ENCODE measurements around the gene PCSK2.

PCSK2 gene

DNA sequence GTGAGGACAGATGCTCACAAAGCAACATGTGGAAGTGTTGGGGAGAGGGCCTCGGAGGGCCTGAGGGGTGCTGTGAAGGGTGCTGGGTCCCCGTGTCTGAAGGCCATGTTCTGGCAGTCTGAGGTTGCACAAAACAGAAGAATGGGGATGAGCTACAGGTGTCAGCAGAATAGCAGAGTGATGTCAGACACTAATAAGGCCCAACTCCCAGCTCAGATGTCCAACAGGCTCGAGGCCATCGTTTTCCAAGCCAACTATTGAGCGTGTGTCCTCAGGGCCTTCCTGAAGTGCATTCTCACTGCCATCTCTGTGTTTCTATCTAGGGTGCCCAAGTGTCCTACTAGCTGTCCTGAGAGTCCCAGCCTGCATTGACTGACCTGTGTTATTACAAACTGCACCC is 296.5 kb downstream of the PCSK2 start:
- DNase-seq (ENCODE audit: extremely low read depth, insufficient read length), result no peak
- H3K27me3 ChIP-seq (replicated peaks; ENCODE audit: control insufficient read depth, insufficient read depth, low read length), result peaks cover 1% of the 10 kb centered on the region; the same call in 1 of the 2 replicates
- no peaks in the 10 kb centered on the region for H3K36me3 ChIP-seq (ENCODE audit: control insufficient read depth, insufficient read depth, low read length)
- TF ChIP-seq, protein P1, sequence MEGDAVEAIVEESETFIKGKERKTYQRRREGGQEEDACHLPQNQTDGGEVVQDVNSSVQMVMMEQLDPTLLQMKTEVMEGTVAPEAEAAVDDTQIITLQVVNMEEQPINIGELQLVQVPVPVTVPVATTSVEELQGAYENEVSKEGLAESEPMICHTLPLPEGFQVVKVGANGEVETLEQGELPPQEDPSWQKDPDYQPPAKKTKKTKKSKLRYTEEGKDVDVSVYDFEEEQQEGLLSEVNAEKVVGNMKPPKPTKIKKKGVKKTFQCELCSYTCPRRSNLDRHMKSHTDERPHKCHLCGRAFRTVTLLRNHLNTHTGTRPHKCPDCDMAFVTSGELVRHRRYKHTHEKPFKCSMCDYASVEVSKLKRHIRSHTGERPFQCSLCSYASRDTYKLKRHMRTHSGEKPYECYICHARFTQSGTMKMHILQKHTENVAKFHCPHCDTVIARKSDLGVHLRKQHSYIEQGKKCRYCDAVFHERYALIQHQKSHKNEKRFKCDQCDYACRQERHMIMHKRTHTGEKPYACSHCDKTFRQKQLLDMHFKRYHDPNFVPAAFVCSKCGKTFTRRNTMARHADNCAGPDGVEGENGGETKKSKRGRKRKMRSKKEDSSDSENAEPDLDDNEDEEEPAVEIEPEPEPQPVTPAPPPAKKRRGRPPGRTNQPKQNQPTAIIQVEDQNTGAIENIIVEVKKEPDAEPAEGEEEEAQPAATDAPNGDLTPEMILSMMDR (IDR thresholded peaks at IDR 0.05; ENCODE audit: insufficient read depth, low read length, poor library complexity, severe bottlenecking), result no peak
- H3K4me3 ChIP-seq (replicated peaks; ENCODE audit: low read depth, low read length), result no peak overlapping the region

DNA sequence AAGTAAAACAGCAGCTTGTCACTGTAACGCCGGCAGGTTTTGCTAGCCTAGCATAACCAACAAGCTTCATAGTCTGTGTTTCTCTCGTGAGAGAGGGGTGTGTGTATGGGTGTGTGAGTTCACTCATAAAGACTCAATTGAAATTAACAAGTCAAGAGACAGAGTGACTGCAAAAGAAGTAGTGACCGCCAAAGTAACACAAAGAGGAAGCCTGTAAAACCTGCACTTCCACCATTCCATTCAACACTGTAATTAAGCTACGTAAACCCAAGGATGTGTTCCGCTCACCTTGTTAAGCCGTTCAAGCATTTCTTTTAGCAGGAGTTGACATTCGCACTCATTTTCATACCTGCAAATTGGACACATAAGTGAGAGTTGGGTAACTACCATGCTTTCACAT is 297.7 kb downstream of the PCSK2 start:
- DNase-seq (ENCODE audit: extremely low read depth, insufficient read length), result no peak
- TF ChIP-seq, protein P1 (IDR thresholded peaks at IDR 0.05; ENCODE audit: insufficient read depth, low read length, poor library complexity, severe bottlenecking), result no peak
- peaks cover 1% of the 10 kb centered on the region; the same call in 1 of the 2 replicates for H3K27me3 ChIP-seq (replicated peaks; ENCODE audit: control insufficient read depth, insufficient read depth, low read length)
- H3K36me3 ChIP-seq (ENCODE audit: control insufficient read depth, insufficient read depth, low read length), result no peaks in the 10 kb centered on the region
- no peak overlapping the region for H3K4me3 ChIP-seq (replicated peaks; ENCODE audit: low read depth, low read length)

DNA sequence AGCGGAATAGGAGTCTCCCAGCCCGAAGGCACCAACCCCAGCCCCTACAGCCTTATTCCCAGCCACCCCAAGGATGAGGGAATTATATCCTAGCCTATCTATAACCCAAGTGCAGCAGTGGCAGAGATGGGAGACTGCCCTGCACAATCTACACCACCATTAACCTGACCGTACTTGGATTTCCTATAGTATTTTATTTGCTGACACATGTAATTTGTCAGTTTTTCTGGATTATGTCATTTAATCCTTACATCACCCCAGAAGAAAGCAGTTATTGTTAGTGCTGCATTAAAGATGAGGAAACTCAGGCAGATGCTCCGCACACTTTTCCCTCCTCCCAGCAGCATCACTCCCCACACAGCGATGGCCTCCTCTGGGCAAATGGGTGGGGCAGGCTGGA is 298.3 kb downstream of the PCSK2 start:
- Histone ChIP-seq H3K27me3 (replicated peaks; ENCODE audit: control insufficient read depth, insufficient read depth, low read length) (peaks cover 1% of the 10 kb centered on the region; the same call in 1 of the 2 replicates), H3K4me3 (replicated peaks; ENCODE audit: low read depth, low read length) (no peak overlapping the region), H3K36me3 (ENCODE audit: control insufficient read depth, insufficient read depth, low read length) (no peaks in the 10 kb centered on the region)
- TF ChIP-seq, protein P1 (IDR thresholded peaks at IDR 0.05; ENCODE audit: insufficient read depth, low read length, poor library complexity, severe bottlenecking), result no peak
- no peak for DNase-seq (ENCODE audit: extremely low read depth, insufficient read length)

DNA sequence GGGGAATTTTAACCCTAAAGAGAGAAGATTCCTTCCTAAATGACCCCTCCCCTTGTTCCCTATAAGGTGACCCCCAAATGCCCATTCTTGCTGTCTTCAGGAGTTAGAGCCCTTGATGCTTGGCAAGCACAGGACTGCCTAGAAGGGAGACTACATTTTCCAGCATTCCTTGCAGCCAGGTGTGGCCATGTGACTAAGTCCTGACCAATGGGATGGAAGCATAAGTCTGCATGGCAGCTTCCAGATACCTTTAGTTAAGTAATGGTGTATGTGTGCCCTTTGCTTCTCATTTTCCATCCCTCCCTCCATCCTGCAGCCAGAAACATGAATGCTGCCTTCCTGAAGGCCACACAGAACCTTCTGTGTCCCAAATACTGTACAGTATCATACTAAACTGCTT is 298.8 kb downstream of the PCSK2 start:
- no peak for DNase-seq (ENCODE audit: extremely low read depth, insufficient read length)

DNA sequence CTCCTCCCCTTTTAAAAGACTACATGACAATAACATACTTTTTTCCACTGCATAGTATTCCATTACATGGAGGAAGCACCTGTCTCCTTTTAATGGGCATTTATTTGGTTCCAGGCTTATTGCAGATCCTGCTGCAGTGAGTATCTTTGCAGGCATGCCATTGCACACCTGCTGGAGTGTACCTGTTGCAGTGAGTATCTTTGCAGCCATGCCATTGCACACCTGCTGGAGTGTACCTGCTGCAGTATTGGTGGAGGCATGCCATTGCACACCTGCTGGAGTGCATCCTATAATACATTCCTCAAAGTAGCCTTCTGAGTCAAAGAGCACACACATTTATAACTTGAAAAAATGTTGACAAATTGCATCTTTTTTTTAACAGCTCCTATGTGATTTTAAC is 302.7 kb downstream of the PCSK2 start:
- TF ChIP-seq, protein P1 (IDR thresholded peaks at IDR 0.05; ENCODE audit: insufficient read depth, low read length, poor library complexity, severe bottlenecking), result no peak
- no peaks in the 10 kb centered on the region for H3K36me3 ChIP-seq (ENCODE audit: control insufficient read depth, insufficient read depth, low read length)
- no peaks in the 10 kb centered on the region for H3K27me3 ChIP-seq (replicated peaks; ENCODE audit: control insufficient read depth, insufficient read depth, low read length)
- no peak overlapping the region for H3K4me3 ChIP-seq (replicated peaks; ENCODE audit: low read depth, low read length)
- no peak for DNase-seq (ENCODE audit: extremely low read depth, insufficient read length)

More for the DNA sequence above, 298.8 kb downstream of the PCSK2 start:
- no peaks in the 10 kb centered on the region for H3K36me3 ChIP-seq (ENCODE audit: control insufficient read depth, insufficient read depth, low read length)
- no peak overlapping the region for H3K4me3 ChIP-seq (replicated peaks; ENCODE audit: low read depth, low read length)
- TF ChIP-seq, protein P1 (IDR thresholded peaks at IDR 0.05; ENCODE audit: insufficient read depth, low read length, poor library complexity, severe bottlenecking), result no peak
- peaks cover 1% of the 10 kb centered on the region; the same call in 1 of the 2 replicates for H3K27me3 ChIP-seq (replicated peaks; ENCODE audit: control insufficient read depth, insufficient read depth, low read length)

DNA sequence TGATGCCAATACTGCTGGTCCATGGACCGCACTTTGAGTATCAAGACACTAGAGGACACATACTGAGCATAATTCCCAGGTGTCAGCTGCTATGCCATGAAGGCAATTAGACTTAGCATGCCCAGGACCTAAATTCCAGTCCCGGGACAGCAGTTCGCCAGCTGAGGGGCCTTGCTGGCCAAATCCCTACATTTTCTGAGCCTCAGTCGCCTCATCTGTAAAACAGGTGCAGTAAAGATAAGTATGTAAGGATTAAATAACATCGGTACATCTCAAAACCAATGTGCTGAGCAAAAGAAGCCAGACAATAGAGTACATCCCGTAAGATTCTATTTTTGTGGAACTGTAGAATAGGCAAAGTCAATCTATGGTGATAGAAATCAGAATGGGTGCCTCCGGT is 303.3 kb downstream of the PCSK2 start:
- H3K36me3 ChIP-seq (ENCODE audit: control insufficient read depth, insufficient read depth, low read length), result no peaks in the 10 kb centered on the region
- TF ChIP-seq, protein P1 (IDR thresholded peaks at IDR 0.05; ENCODE audit: insufficient read depth, low read length, poor library complexity, severe bottlenecking), result no peak
- no peak for DNase-seq (ENCODE audit: extremely low read depth, insufficient read length)
- H3K27me3 ChIP-seq (replicated peaks; ENCODE audit: control insufficient read depth, insufficient read depth, low read length), result no peaks in the 10 kb centered on the region
- H3K4me3 ChIP-seq (replicated peaks; ENCODE audit: low read depth, low read length), result no peak overlapping the region
